Measurements from ENCODE around the gene ACR. TPM values are rescaled to one million over a fixed set of nuclear protein-coding genes. Genes with fewer than 3 reads are reported as not detected.
"Not testable (repeated sequence)": the region's sequence is repeated elsewhere in the genome, so short reads cannot be mapped to it uniquely, and the experiment has no call there.

ACR gene
- total RNA-seq, 1 donor from 2014 or later: not detected

- Mint-ChIP-seq H3K27me3 (ENCODE audit: insufficient read depth, low read depth) (peaks cover 9% of the 10 kb centered on the region), H3K36me3 (no peaks in the 10 kb centered on the region), H3K27ac (no peak overlapping the region), H3K4me1 (peaks cover 4% of the 10 kb centered on the region), H3K4me3 (no peak overlapping the region), H3K9me3 (no peaks in the 10 kb centered on the region)
- Histone ChIP-seq H3K27ac (no peak overlapping the region), H3K36me3 (no peaks in the 10 kb centered on the region), H3K79me2 (ENCODE audit: low read depth) (no peaks in the 10 kb centered on the region), H3K4me3 (no peak overlapping the region), H3K4me2 (no peak overlapping the region), H3K27me3 (peaks cover 86% of the 10 kb centered on the region), H2AFZ (replicated peaks) (no peak overlapping the region), H3K9ac (no peak overlapping the region), H4K20me1 (ENCODE audit: low read depth) (no peaks in the 10 kb centered on the region), H3F3A (ENCODE audit: low read depth) (peaks cover under 1% of the 10 kb centered on the region), H3K4me1 (no peaks in the 10 kb centered on the region), H3K9me3 (ENCODE audit: low read depth) (no peaks in the 10 kb centered on the region)
- DNase-seq (ENCODE audit: low spot score): no peak
- TF ChIP-seq EZH2 (IDR thresholded peaks at IDR 0.05): no peak
- no peak for TF ChIP-seq EZH2phosphoT487 (IDR thresholded peaks at IDR 0.05)
- no peak for TF ChIP-seq CTCF (IDR thresholded peaks at IDR 0.05)
These were observed 734 bp downstream of the ACR start for GRCh38 chr22:50738649-50739227.

- H3K9me3 Mint-ChIP-seq: no peaks in the 10 kb centered on the region
- no peaks in the 10 kb centered on the region for H3K36me3 Mint-ChIP-seq
- Histone ChIP-seq H3K79me2 (ENCODE audit: low read depth) (no peaks in the 10 kb centered on the region), H3K9me3 (ENCODE audit: low read depth) (no peaks in the 10 kb centered on the region), H3K4me2 (no peak overlapping the region), H3K4me3 (no peak overlapping the region), H3F3A (ENCODE audit: low read depth) (no peaks in the 10 kb centered on the region), H3K9ac (no peak overlapping the region), H3K27me3 (peaks cover 83% of the 10 kb centered on the region), H3K36me3 (no peaks in the 10 kb centered on the region), H3K27ac (no peak overlapping the region), H2AFZ (replicated peaks) (no peak overlapping the region), H4K20me1 (ENCODE audit: low read depth) (no peaks in the 10 kb centered on the region), H3K4me1 (no peaks in the 10 kb centered on the region)
- TF ChIP-seq EZH2 (IDR thresholded peaks at IDR 0.05) (no peak), CTCF (IDR thresholded peaks at IDR 0.05) (no peak), EZH2phosphoT487 (IDR thresholded peaks at IDR 0.05) (no peak)
- no peak overlapping the region for H3K27ac Mint-ChIP-seq
- peaks cover 9% of the 10 kb centered on the region for H3K27me3 Mint-ChIP-seq (ENCODE audit: insufficient read depth, low read depth)
- no peaks in the 10 kb centered on the region for H3K4me1 Mint-ChIP-seq
- no peak overlapping the region for H3K4me3 Mint-ChIP-seq
- no peak for DNase-seq (ENCODE audit: low spot score)
These were observed 1.3 kb downstream of the ACR start for GRCh38 chr22:50739279-50739691.

DNA sequence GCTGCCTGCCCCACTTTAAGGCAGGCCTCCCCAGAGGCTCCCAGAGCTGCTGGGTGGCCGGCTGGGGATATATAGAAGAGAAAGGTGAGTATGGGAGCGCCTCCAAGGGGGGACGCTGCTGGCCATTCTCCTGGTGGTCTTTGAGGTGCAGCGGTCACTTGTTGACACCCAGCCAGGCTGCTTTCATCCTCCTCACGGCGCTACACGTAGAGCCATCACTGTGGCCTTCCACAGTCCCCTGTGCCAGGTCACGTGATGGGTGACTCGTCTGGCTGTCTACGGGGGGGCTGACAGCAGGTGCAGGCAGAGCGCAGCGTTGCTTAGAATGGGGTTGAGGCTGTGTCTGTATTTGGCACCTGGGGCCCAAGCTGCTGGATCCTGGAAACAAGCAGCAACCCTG lies 1.9 kb downstream of the ACR start:
- Histone ChIP-seq H3K4me2 (no peak overlapping the region), H3K27me3 (peaks cover 77% of the 10 kb centered on the region), H3K79me2 (ENCODE audit: low read depth) (no peaks in the 10 kb centered on the region), H2AFZ (replicated peaks) (no peak overlapping the region), H3K9me3 (ENCODE audit: low read depth) (no peaks in the 10 kb centered on the region), H3K27ac (no peak overlapping the region), H3K36me3 (no peaks in the 10 kb centered on the region), H3K9ac (no peak overlapping the region), H3F3A (ENCODE audit: low read depth) (no peaks in the 10 kb centered on the region), H4K20me1 (ENCODE audit: low read depth) (no peaks in the 10 kb centered on the region), H3K4me1 (no peaks in the 10 kb centered on the region), H3K4me3 (no peak overlapping the region)
- no peak overlapping the region for H3K4me3 Mint-ChIP-seq
- H3K27ac Mint-ChIP-seq: no peak overlapping the region
- H3K9me3 Mint-ChIP-seq: no peaks in the 10 kb centered on the region
- peaks cover 8% of the 10 kb centered on the region for H3K27me3 Mint-ChIP-seq (ENCODE audit: insufficient read depth, low read depth)
- no peak for DNase-seq (ENCODE audit: low spot score)
- H3K36me3 Mint-ChIP-seq: no peaks in the 10 kb centered on the region
- no peak for TF ChIP-seq EZH2phosphoT487 (IDR thresholded peaks at IDR 0.05)
- no peak for TF ChIP-seq EZH2 (IDR thresholded peaks at IDR 0.05)
- TF ChIP-seq CTCF (IDR thresholded peaks at IDR 0.05): no peak
- H3K4me1 Mint-ChIP-seq: no peaks in the 10 kb centered on the region

GRCh38 chr22:50740714-50741113 lies 2.7 kb downstream of the ACR start:
- H3K27ac Mint-ChIP-seq; H3K9me3 Mint-ChIP-seq; H3K79me2 ChIP-seq (ENCODE audit: low read depth); H3K4me3 Mint-ChIP-seq; DNase-seq (ENCODE audit: low spot score); H3K9me3 ChIP-seq (ENCODE audit: low read depth); H3K4me1 ChIP-seq; H3K9ac ChIP-seq; H3K27ac ChIP-seq; H3F3A ChIP-seq (ENCODE audit: low read depth); H3K4me3 ChIP-seq; H3K36me3 Mint-ChIP-seq; H3K36me3 ChIP-seq; H4K20me1 ChIP-seq (ENCODE audit: low read depth); H3K27me3 Mint-ChIP-seq (ENCODE audit: insufficient read depth, low read depth); H3K4me2 ChIP-seq; H3K4me1 Mint-ChIP-seq; H2AFZ ChIP-seq (replicated peaks): not testable (repeated sequence)
- peaks cover 75% of the 10 kb centered on the region for H3K27me3 ChIP-seq

- not testable (repeated sequence) for DNase-seq (ENCODE audit: low spot score); H3K4me1 Mint-ChIP-seq; H3K36me3 ChIP-seq; H3K9me3 ChIP-seq (ENCODE audit: low read depth); H3K9me3 Mint-ChIP-seq; H2AFZ ChIP-seq (replicated peaks); H3K27ac ChIP-seq; H3K4me3 ChIP-seq; H3K27ac Mint-ChIP-seq; H3K79me2 ChIP-seq (ENCODE audit: low read depth); H3K4me1 ChIP-seq; H3K9ac ChIP-seq; H4K20me1 ChIP-seq (ENCODE audit: low read depth); H3F3A ChIP-seq (ENCODE audit: low read depth); H3K4me3 Mint-ChIP-seq; H3K27me3 Mint-ChIP-seq (ENCODE audit: insufficient read depth, low read depth); H3K36me3 Mint-ChIP-seq; H3K4me2 ChIP-seq
- peaks cover 61% of the 10 kb centered on the region for H3K27me3 ChIP-seq
These were observed 6.4 kb downstream of the ACR start for GRCh38 chr22:50744424-50744823.

GRCh38 chr22:50747521-50747920 lies 9.5 kb downstream of the ACR start:
- not testable (repeated sequence) for H3K4me3 Mint-ChIP-seq; H3K27ac ChIP-seq; DNase-seq (ENCODE audit: low spot score); H3K4me1 ChIP-seq; H3K9ac ChIP-seq; H3K9me3 ChIP-seq (ENCODE audit: low read depth); H3K4me2 ChIP-seq; H2AFZ ChIP-seq (replicated peaks); H3K79me2 ChIP-seq (ENCODE audit: low read depth); H3K4me3 ChIP-seq; H4K20me1 ChIP-seq (ENCODE audit: low read depth); H3K4me1 Mint-ChIP-seq; H3K27me3 Mint-ChIP-seq (ENCODE audit: insufficient read depth, low read depth); H3F3A ChIP-seq (ENCODE audit: low read depth); H3K36me3 Mint-ChIP-seq; H3K36me3 ChIP-seq; H3K27ac Mint-ChIP-seq; H3K9me3 Mint-ChIP-seq
- peaks cover 60% of the 10 kb centered on the region for H3K27me3 ChIP-seq
